Measurements from ENCODE around the gene CDC16.
"Not testable (repeated sequence)": the region's sequence is repeated elsewhere in the genome, so short reads cannot be mapped to it uniquely, and the experiment has no call there.

Gene CDC16

DNA sequence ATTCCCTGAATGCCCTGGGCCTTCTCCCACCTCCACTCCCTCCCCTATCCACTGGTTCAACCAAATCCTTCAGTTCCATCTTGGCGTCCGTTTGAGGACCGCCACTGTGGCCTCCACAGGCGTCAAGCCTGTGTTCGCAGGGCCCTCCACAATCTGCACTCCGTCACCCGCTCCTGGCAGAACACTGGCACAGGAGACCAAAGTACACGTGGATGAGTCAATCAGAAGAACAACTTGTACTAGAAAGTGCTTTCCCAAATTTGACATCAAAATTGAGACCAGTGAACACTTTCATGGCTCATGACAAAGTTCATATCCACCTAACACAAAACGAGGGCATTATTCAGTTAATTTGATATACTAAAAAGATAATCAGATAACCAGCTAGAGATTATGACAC is 6.5 kb upstream of the CDC16 start:
- DNase-seq: no peak

DNA sequence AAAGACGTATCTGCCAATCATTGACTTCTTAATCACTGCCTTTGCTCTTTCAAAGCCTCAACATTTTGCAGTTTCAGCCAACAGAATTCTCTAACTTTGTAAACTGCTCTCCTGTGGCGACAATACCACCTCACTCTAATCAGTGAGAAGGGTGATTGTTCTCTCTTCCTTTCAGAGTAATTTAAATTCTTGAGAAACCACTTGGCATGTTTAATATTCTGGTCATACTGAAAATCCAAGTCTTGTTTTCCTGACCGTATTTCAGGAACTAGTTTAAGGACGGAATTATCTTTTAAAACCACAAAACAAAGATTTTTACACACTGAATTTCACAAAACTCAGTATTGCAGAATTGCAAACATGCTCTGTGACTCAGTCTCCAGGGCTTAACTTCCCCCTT is 5.2 kb upstream of the CDC16 start:
- DNase-seq: no peak

DNA sequence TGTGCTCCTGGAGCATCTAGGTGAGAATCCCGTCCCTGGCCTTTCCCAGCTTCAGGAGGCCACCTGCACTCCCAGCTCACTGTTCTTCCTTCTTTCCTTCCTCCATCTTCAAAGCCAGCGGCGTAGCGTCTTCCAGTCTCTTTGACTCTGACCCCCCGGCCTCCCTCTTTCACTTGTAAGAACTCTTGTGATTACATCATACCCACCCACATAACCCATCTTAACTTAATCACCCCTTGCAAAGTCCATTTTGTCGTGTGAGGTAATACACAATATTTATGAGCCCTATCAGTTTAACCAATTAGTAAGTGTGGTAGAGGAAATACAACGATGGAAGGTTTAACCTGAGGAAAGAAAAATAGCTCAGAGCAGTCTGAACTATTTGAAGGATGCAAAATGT is 4.6 kb upstream of the CDC16 start:
- no peak for DNase-seq

DNA sequence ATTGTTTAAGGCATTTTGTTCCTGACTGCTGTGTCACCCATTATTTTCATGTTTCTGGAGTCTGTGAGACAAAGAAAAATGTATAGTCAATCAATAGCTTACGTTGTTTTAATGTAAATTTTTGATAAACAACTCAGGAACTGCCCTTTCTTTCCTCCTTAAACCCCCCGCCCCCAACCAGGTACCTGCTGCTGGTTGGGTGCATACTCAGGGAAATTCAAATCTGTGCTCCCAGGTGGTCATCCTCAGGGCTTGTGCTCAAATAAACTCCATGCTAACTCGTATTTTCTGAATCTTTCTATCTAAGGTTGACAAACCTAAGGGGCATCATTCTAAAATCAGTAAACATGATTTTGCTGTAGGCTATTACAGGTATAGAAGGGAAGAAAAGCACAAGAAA is 4.1 kb upstream of the CDC16 start:
- DNase-seq: no peak

DNA sequence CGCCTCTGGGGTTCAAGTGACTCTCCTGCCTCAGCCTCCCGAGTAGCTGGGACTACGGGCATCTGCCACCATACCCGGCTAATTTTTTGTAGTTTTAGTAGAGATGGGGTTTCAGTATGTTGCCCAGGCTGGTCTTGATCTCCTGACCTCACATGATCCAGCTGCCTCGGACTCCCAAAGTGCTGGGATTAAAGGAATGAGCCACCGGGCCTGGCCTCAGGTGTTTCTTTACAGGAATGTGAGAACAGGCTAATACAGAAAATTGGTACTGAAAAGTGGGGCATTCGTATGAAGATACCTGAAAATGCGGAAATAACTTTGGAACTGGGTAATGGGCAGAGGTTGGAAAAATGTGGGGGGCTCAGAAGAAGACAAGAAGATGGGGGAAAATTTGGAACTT is 2.8 kb upstream of the CDC16 start:
- DNase-seq: no peak

DNA sequence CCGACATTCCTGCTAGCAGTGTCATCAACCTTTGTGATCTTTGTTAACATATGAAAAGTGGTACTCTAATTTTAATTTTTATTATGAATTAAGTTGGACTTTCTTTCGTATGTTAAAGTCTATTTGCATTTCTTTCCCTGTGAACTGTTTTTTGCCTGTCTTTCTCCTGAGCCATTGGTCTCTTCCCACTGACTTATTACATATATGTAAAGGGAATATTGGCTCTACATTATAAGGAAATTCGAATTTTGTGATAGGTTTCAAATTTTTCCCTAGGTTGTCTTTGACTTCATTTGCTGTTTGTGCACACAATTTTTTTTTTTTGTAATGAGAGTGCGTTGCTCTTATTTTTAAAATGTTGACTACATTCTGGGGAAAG is 442 bp upstream of the CDC16 start:
- DNase-seq: no peak

DNA sequence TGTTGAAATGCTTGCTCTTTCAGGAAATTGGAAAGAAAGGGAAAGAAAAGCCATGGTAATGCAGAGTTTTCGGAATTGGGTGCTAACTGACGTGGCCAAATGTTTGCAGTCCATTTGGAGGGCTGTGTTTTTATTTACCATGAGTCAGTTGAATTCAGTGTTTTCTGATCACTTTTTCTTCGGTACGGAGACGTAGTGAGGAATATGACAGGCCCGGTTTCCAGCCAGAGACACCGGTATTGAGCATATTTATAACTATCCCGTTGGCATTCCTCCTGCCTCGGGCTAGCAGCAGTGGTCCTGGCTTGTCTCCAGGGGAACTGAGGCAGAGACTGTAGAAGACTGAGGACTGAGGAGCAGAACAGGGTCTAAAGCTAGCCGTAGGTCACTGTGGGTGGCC is 1.0 kb downstream of the CDC16 start:
- DNase-seq: no peak

DNA sequence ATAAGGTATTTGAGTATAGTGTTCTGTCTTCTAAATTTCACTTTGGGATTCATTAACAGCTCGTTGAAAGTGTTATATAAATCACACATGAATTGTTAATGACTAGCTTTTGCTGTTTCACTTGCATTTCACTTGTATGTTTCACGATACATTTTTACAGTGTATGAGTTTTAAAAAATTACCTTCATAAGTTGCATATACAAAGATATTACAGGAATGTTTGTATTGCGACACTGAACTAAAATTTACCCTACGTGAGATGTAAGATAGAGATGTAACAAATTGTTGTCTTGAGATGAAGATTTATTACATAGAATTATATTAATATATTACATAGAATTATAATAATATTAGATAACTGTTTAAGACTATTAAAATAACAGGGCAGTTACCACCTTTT is 1.5 kb downstream of the CDC16 start:
- no peak for DNase-seq

DNA sequence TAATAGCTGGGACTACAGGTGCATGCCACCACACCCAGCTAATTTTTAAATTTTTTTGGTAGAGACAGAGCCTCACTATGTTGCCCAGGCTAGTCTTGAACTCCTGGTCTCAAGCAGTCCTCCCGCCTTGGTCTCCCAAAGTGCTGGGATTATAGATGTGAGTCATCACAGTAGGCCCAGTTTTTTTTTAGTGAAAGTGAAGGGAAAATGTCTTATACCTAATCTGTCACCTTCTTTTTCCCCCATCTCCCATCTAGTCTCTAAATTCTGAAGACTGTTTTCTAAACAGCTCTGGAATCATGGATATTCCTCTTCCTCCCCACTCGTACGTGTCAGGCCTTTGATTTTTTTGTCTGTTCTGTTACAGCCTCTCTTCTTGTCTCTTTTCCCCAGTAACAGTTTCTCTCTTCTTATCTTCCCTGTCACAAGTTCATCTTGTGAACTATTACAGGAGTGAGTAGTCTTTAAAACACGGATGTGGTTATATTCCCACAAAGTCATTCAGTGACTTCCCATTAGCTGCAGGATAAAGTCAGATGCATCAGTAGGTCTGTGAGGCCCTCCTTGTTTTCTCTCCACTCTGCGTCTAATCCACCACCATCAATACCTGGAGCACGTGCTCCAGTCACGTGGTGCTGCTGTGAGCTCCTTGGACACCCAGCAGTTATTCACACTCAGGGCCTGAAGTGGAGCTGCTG is 2.9 kb downstream of the CDC16 start:
- DNase-seq: no peak

DNA sequence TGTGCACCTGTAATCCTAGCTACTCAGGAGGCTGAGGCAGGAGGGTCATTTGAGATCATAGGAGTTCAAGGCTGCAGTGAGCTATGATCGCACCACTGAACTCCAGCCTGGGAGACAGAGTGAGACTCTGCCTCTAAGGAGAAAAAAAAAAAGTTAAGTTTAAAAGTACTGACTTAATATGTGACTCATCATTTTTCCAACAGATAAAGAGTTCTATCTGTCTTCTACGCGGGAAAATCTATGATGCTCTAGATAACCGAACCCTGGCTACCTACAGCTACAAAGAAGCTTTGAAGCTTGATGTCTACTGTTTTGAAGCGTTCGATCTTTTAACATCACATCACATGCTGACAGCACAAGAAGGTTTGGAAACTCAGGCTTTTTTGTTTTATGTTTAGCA is 7.2 kb downstream of the CDC16 start:
- DNase-seq: no peak

DNA sequence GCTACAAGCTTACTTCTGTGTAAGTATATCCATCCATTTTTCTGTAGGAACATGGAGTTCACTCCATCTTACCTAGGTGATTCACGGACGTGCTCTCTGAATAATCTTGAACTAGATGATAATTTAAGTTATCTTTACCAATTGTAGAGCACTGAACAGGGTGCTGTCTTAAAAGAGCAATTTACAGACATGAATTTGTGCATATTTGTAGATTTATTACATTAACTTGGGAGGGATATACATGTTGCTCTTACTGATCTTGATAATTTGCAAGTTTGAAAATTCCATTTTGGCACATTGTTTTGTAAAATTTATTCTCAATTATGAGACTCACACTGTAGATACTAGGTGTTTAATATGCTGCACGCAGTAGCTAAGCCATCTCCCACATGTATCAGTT is 9.3 kb downstream of the CDC16 start:
- DNase-seq: no peak

DNA sequence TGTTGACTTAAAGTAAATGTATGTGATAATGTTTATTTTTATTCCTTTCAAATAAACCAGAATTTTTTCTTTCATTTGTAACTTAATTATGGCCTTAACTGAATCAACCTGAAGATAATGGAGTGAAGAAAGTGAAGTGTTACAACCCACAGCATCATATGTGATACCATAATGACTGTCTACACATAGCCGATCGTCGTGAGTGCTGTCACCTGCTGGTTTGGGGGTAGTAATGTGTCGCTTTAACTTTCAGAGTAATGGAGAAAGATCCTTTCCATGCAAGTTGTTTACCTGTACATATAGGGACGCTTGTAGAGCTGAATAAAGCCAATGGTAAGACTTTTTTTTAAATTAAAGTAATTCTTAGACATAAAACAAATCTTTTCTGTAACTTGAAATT is 9.9 kb downstream of the CDC16 start:
- no peak for DNase-seq

DNA sequence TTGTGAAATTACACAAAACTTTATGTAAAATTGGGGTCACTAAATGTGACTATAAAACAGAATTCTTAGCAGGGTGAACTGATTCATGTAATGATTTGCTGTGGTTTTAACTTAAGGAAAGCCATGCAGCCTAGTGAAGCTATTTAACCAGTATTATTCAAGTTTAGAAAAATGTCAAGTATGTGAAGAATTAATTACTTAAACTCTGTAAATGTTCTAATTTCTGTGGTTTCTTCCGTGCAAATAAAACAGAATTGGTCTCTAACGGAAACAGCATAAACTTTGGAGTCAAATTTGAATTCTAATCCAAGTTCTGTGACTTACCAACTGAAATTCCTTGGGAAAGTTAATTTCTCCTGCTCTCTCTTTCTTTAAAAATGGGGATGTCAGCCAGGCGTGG is 13.3 kb downstream of the CDC16 start:
- no peak for DNase-seq

DNA sequence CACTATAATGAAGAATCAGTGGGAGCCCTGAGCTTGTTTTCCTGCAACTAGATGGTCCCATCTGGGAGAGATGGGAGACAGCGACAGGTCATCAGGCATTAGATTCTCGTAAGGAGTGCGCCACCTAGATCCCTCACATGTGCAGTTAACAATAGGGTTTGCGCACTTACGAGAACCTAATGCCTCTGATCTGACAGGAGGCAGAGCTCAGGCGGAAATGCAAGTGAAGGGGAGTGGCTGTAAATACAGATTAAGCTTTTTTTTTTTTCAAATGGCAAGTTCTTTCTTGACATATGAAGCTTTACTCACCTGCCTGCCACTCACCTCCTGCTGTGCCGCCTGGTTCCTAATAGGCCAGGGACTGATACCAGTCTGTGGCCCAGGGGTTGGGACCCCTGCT is 14.4 kb downstream of the CDC16 start:
- DNase-seq: no peak

DNA sequence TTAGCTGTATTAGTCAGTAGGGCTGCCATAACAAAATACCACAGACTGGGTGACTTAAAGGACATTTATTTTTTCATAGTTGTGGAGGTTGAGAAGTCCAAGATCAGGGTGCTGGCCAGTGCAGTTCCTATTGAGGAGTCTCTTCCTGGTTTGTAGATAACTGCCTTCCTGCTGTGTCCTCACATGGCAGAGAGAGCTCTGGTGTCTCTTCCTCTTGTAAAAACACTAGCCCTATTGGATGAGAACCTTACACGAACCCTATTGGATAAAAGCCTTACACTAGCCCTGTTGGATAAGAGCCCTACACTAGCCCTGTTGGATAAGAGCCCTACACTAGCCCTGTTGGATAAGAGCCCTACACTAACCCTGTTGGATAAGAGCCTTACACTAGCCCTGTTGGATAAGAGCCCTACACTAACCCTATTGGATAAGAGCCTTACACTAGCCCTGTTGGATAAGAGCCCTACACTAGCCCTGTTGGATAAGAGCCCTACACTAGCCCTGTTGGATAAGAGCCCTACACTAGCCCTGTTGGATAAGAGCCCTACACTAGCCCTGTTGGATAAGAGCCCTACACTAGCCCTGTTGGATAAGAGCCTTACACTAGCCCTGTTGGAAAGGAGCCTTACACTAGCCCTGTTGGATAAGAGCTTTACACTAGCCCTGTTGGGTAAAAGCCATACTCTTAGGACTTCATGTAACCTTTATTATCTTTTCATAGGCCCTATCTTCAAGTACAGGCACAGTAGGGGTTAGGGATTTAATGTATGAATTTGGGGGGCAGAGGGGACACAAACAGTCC is 17.1 kb downstream of the CDC16 start:
- not testable (repeated sequence) for DNase-seq

DNA sequence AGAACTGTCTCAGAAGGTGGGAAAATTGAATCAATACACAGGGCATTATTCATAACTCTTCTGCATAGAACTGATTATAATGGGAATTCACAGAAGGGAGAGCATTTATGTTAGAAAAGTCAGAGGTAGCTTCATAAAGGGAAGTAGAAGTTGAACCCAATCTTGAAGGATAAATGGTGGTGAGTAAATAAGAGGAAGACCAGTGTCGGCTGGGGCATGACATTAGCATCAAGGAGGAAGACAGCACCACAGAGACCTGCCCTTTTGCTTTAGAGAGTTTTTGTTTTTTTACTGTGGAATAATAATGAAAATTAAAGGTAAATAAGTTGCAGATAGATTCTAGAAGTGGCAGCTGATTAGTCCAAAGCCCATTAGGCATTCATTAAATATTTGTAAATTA is 21.9 kb downstream of the CDC16 start:
- no peak for DNase-seq

DNA sequence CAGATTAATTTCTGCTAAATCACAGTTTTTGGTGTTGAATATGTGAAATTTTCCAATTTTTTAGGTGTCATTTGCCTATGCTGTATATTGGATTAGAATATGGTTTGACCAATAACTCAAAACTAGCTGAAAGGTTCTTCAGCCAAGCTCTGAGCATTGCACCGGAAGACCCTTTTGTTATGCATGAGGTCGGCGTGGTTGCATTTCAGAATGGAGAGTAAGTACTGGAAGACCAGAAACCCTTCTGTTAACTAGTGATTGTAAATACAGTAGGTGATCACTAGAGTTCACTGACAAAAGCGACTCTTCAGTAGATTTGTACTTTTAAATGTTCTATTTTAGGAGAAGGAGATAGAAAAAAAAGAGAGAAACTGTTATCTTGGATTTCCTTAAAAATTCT is 22.3 kb downstream of the CDC16 start:
- DNase-seq: no peak

DNA sequence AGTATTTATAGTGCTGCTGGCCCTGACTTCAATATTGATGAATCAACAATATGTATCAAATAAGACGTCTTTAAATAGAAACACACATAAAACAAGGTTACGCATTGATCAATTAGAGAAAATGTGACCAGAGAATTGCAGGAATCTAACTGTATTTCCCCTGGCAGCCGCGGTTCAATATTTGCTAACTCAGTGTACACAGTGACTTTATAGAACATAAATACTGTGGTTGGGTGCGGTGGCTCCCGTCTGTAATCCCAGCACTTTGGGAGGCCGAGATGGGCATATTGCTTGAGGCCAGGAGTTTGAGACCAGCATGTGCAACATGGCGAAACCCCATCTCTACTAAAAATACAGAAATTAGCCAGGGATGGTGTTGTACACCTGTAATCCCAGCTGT is 23.9 kb downstream of the CDC16 start:
- DNase-seq: no peak

DNA sequence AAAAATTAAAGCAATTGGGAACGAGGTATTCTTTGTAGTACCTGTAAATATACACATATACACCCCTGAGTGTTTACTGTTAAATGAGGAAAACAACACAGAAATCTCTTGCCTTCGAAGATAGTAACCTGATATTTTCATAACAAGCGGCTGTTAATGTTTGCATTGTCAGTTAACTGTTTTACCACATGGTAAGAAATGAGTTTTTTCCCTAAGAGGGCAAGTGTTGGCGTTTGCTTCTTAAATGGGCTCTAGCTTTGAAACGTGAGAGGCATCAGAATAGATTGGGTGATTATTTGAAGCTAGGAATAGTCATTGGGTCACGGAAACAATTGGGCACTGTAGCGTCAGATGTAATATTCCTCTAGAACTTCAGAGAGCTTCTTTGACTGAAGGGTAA is 24.7 kb downstream of the CDC16 start:
- DNase-seq: no peak

DNA sequence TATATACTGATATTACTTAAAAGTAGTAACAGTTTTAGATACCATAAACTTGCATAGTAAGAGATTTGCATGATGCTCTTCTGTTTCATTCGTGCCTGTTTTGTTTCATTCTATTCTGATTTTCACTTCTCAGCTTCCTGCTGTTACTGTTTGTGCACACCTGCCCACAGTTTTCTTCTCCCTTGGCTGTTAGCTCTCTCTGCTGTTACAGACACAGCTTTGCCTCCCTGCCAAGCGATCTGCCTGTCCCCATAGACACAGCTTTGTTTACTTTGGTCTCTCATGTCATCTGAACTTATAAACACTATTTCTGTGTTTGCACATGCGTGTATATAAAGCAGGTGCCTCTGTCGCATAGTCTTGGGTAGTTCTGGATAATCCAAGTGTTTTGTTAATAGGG is 25.3 kb downstream of the CDC16 start:
- DNase-seq: no peak

DNA sequence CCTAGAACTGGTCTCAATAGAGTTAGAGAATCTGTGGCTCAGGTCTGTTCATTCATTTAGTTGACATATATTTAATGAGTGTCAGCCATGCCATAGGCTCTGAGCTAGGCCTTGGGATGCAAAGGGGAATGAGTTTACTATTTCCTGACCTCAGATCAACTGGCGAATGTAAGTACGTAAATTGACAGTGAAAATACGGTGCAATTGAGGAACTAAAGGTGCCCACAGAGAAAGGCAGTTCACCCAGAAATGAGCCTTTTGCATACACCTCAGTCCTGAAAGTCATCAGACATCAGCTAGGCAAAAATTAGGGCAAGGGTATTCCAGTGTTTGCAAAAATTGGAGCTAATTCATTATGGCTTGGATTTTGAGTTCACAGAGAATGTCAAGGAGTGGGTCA is 26.1 kb downstream of the CDC16 start:
- DNase-seq: no peak

DNA sequence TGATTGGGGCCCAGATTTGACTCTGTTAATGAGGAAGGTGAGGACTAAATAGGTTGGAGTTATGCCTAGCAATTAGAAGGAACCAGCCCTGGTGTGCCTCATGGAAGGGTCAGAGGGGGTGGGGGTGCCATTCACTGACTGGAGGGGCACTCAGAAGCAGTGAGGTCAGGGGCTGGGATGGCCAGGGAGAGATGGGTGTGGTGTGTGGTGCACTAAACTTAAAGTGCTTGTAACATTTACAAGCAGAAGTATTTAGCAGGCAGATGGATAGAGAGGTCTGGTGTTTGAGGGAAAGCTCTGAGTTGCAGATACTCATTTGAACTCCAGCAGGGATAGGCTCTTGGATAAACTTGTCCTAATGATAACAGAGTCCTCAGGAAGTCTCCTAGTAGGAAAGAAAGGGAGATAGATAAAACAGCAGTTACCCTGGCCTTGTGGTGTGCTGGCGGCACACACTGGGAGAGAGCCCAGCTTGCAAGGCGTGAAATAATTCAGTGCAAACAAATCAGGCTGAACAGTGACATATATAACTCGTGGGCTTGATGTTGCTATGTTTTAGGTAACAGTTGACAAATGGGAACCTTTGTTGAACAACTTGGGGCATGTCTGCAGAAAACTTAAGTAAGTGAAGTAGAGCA is 26.8 kb downstream of the CDC16 start:
- no peak for DNase-seq

DNA sequence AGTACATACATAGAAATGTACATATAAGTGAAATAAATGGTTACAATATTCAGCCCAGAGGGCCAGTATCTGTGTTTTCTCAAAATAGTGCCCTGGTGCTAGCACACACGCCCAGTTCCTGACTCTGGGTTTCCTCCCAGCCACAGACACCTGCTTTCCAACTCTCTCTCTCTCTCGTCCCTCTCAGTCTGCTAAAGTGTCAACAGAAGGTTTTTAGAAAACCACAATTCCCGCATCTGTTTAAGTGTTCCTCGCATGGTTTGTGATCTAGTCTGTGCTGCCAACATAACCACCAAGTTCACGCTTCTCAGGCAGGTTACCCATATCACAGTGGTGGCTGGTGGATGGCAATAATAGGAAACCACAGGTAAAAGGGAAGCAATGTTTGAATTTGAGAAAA is 28.9 kb downstream of the CDC16 start:
- no peak for DNase-seq

DNA sequence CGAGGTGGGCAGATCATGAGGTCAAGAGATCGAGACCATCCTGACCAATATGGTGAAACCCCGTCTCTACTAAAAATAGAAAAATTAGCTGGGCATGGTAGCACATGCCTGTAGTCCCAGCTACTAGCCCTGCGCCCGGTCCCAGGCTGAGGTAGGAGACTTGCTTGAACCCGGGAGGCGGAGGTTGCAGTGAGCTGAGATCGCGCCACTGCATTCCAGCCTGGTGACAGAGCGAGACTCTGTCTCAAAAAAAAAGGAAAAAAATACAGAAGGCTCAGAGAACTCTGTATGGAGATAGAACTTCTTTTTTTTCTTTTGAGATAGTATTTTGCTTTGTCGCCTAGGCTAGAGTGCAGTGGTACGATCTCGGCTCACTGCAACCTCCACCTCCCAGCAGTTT is 29.6 kb downstream of the CDC16 start:
- DNase-seq: not testable (repeated sequence)
